GM12891 (cell line): Measurements from ENCODE around the gene UIMC1.

Experiments
- POLR2A ChIP-seq: IDR thresholded peaks from 2 replicates; pipeline ENCODE4 v1.6.1; 2011; ENCODE audit warnings: low read depth, low read length, control low read depth
- POLR2AphosphoS5 ChIP-seq: IDR thresholded peaks from 2 replicates; pipeline ENCODE4 v1.6.1; 2011; ENCODE audit warnings: low read depth, low read length, control low read depth
- TAF1 ChIP-seq: IDR thresholded peaks from 2 replicates; pipeline ENCODE4 v1.6.1; 2011; ENCODE audit warnings: low read depth, low read length, control low read depth

- no peak for TF ChIP-seq POLR2A
- TF ChIP-seq POLR2AphosphoS5, result no peak
- TF ChIP-seq TAF1, result no peak
Observed at GRCh38 chr5:176868731-176869130, 137.8 kb downstream of the UIMC1 start.
